H1 (cell line): ENCODE results near the gene CACNA1E. TPM values are rescaled to one million over a fixed set of nuclear protein-coding genes. Genes with fewer than 3 reads are reported as not detected.

Experiments
- CTCF ChIA-PET: fragments of 300-600 bp; sonication (Branson Sonifier 250); formaldehyde crosslinking; loops from one replicate; lab custom pipeline; 2021; ENCODE audit not compliant: partially characterized antibody; lab: Charles Lee
- POLR2A ChIA-PET: fragments of 300-600 bp; sonication (Branson Sonifier 250); formaldehyde crosslinking; loops from one replicate; lab custom pipeline; 2021; ENCODE audit warnings: inconsistent platforms; ENCODE audit not compliant: partially characterized antibody; lab: Charles Lee
- DNase-seq, 2 experiments: peaks; one replicate each; pipeline versions ENCODE4 v3.0.0 to v3.0.0-alpha.2; 2010 to 2022; ENCODE audit warnings: low spot score in 2 of 2, low read depth in 1 of 2, mixed read lengths in 1 of 2
- FAIRE-seq: peaks from 2 replicates; lab custom pipeline; 2011; peaks lifted over from hg19 to GRCh38; lab: Jason Lieb, UNC
- H2AFZ ChIP-seq: 2 replicates; pipeline ENCODE4 v1.8.1; 2012; ENCODE audit warnings: low read length, inconsistent platforms
- H2AK5ac ChIP-seq: 2 replicates; pipeline ENCODE4 v1.6.1; 2013; ENCODE audit warnings: low read depth, low read length
- H2BK120ac ChIP-seq: replicated peaks from 2 replicates; pipeline ENCODE3; 2013; ENCODE audit warnings: low read depth, low read length, inconsistent platforms
- H2BK12ac ChIP-seq: 2 replicates; pipeline ENCODE4 v1.6.1; 2013; ENCODE audit warnings: low read depth, low read length
- H2BK15ac ChIP-seq: 2 replicates; pipeline ENCODE4 v1.6.1; 2013; ENCODE audit warnings: low read length
- H2BK20ac ChIP-seq: 2 replicates; pipeline ENCODE4 v1.6.1; 2013; ENCODE audit warnings: low read length
- H2BK5ac ChIP-seq: 2 replicates; pipeline ENCODE4 v1.6.1; 2013; ENCODE audit warnings: low read depth, low read length
- H3K14ac ChIP-seq: 2 replicates; pipeline ENCODE4 v1.6.1; 2013; ENCODE audit warnings: inconsistent platforms; ENCODE audit not compliant: insufficient read length
- H3K18ac ChIP-seq: 2 replicates; pipeline ENCODE4 v1.6.1; 2013; ENCODE audit warnings: low read length; ENCODE audit errors: extremely low read depth
- H3K23ac ChIP-seq: 2 replicates; pipeline ENCODE4 v1.6.1; 2013; ENCODE audit warnings: inconsistent platforms; ENCODE audit not compliant: insufficient read length
- H3K23me2 ChIP-seq: 2 replicates; pipeline ENCODE4 v1.6.1; 2013; ENCODE audit warnings: low read depth, low read length
- H3K27ac ChIP-seq: 2 replicates; pipeline ENCODE4 v1.6.1; 2011; ENCODE audit warnings: low read depth, low read length, inconsistent platforms
- H3K27me3 ChIP-seq, 4 experiments: replicated peaks in 1 of 4; 1 replicate in 1 of 4; 2 replicates in 3 of 4; pipeline versions ENCODE4 v1.6.1 to v1.8.1; 2011 to 2013; ENCODE audit warnings: low read length in 3 of 4, mild to moderate bottlenecking in 3 of 4, inconsistent platforms in 2 of 4, mixed read lengths in 2 of 4, moderate library complexity in 1 of 4; ENCODE audit not compliant: control insufficient read depth in 3 of 4, insufficient read depth in 3 of 4; ENCODE audit errors: extremely low read depth in 1 of 4
- H3K36me3 ChIP-seq, 4 experiments: 2 replicates each; pipeline versions ENCODE4 v1.6.1 to v1.8.1; 2011 to 2013; ENCODE audit warnings: mild to moderate bottlenecking in 4 of 4, low read length in 3 of 4, moderate library complexity in 2 of 4, control low read depth in 1 of 4, inconsistent platforms in 1 of 4; ENCODE audit not compliant: insufficient read depth in 4 of 4, control insufficient read depth in 2 of 4
- H3K4ac ChIP-seq: replicated peaks from 2 replicates; pipeline ENCODE3; 2013; ENCODE audit warnings: low read length, low read depth, mixed read lengths, inconsistent platforms; ENCODE audit not compliant: insufficient read length
- H3K4me1 ChIP-seq, 4 experiments: replicated peaks in 1 of 4; 1 replicate in 1 of 4; 2 replicates in 3 of 4; pipeline versions ENCODE4 v1.6.1 to v1.8.1; 2011 to 2013; ENCODE audit warnings: low read length in 3 of 4, inconsistent platforms in 2 of 4, mixed read lengths in 1 of 4; ENCODE audit not compliant: insufficient read depth in 4 of 4, control insufficient read depth in 3 of 4
- H3K4me2 ChIP-seq, 2 experiments: 2 replicates each; pipeline versions ENCODE4 v1.6.1 to v1.8.1; 2011 to 2013; ENCODE audit warnings: low read depth in 2 of 2, low read length in 2 of 2, control low read depth in 1 of 2, inconsistent platforms in 1 of 2, mild to moderate bottlenecking in 1 of 2; ENCODE audit not compliant: insufficient read depth in 1 of 2
- H3K4me3 ChIP-seq, 4 experiments: fragments of 200-600, 300-600 bp in 1 of 4; sonication (generic), shearing (Covaris generic), sonication (Bioruptor Twin) in 1 of 4; 2 replicates each; pipeline versions ENCODE4 v1.5.1 to v1.8.1; 2011 to 2016; ENCODE audit warnings: low read length in 4 of 4, low read depth in 3 of 4, control low read depth in 2 of 4, inconsistent platforms in 2 of 4, mild to moderate bottlenecking in 2 of 4, mixed read lengths in 1 of 4, moderate library complexity in 1 of 4; ENCODE audit not compliant: insufficient read depth in 2 of 4; ENCODE audit errors: extremely low read depth in 1 of 4
- H3K56ac ChIP-seq: replicated peaks from 2 replicates; pipeline ENCODE3; 2013; ENCODE audit warnings: low read depth, mild to moderate bottlenecking, mixed read lengths, low read length, inconsistent platforms; ENCODE audit not compliant: insufficient read length
- H3K79me1 ChIP-seq: 2 replicates; pipeline ENCODE4 v1.6.1; 2013; ENCODE audit warnings: low read depth, low read length, control low read depth
- H3K79me2 ChIP-seq, 2 experiments: 2 replicates each; pipeline versions ENCODE4 v1.6.1 to v1.8.1; 2012 to 2013; ENCODE audit warnings: low read length in 2 of 2, mild to moderate bottlenecking in 2 of 2, inconsistent platforms in 1 of 2; ENCODE audit not compliant: insufficient read depth in 2 of 2, control insufficient read depth in 1 of 2
- H3K9ac ChIP-seq, 4 experiments: replicated peaks in 1 of 4; 1 replicate in 1 of 4; 2 replicates in 3 of 4; pipeline versions ENCODE4 v1.6.1 to v1.8.1; 2011 to 2013; ENCODE audit warnings: low read depth in 3 of 4, low read length in 3 of 4, control low read depth in 2 of 4, mild to moderate bottlenecking in 2 of 4, moderate library complexity in 2 of 4, inconsistent platforms in 1 of 4; ENCODE audit errors: extremely low read depth in 1 of 4
- H3K9me3 ChIP-seq, 2 experiments: 2 replicates each; pipeline versions ENCODE4 v1.6.1 to v1.8.1; 2012 to 2013; ENCODE audit warnings: mild to moderate bottlenecking in 2 of 2, moderate library complexity in 2 of 2, control low read depth in 1 of 2, inconsistent platforms in 1 of 2, low read depth in 1 of 2, low read length in 1 of 2, mixed read lengths in 1 of 2; ENCODE audit not compliant: insufficient read depth in 2 of 2
- H4K20me1 ChIP-seq, 2 experiments: replicated peaks in 1 of 2; 2 replicates each; pipeline versions ENCODE3 to v1.8.1; 2011 to 2013; ENCODE audit warnings: inconsistent platforms in 2 of 2, low read length in 2 of 2, mild to moderate bottlenecking in 1 of 2; ENCODE audit not compliant: insufficient read depth in 2 of 2, control insufficient read depth in 1 of 2
- H4K5ac ChIP-seq: 2 replicates; pipeline ENCODE4 v1.6.1; 2013; ENCODE audit warnings: low read length, low read depth, mixed read lengths, inconsistent platforms; ENCODE audit not compliant: insufficient read length
- H4K8ac ChIP-seq: 2 replicates; pipeline ENCODE4 v1.8.0; 2013; ENCODE audit warnings: mild to moderate bottlenecking, moderate library complexity, low read length, inconsistent platforms; ENCODE audit not compliant: insufficient read depth; ENCODE audit errors: extremely low read depth
- H4K91ac ChIP-seq: replicated peaks from 2 replicates; pipeline ENCODE3; 2013; ENCODE audit warnings: low read length, mixed read lengths, inconsistent platforms; ENCODE audit not compliant: insufficient read length
- EP300 ChIP-seq, 2 experiments: IDR thresholded peaks; 1 replicate in 1 of 2; 2 replicates in 1 of 2; pipeline ENCODE4 v1.6.1; 2011 to 2012; ENCODE audit warnings: low read depth in 2 of 2, low read length in 2 of 2, mild to moderate bottlenecking in 2 of 2, borderline replicate concordance in 1 of 2, inconsistent platforms in 1 of 2, moderate library complexity in 1 of 2
- SIN3A ChIP-seq, 2 experiments: IDR thresholded peaks in 1 of 2; conservative IDR thresholded peaks in 1 of 2; 2 replicates each; pipeline ENCODE4 v1.6.1; 2011 to 2012; ENCODE audit warnings: low read length in 2 of 2, improper control_type of control experiment in 1 of 2, low read depth in 1 of 2, mild to moderate bottlenecking in 1 of 2
- polyA plus RNA-seq, 7 experiments: library from polyadenylated mRNA; depleted of rRNA in 3 of 7; stranded (reverse) in 5 of 7; unstranded in 2 of 7; fragments of >200 nt in 5 of 7; fragments of 200-250 nt in 2 of 7; gene quantifications; 1 replicate in 5 of 7; 2 replicates in 1 of 7; 4 replicates in 1 of 7; pipeline versions ENCODE4 v1.2.1 to v1.2.3, GENCODE V29; 2011 to 2013; ENCODE audit warnings: missing spikeins in 2 of 7, mixed read lengths in 2 of 7
- total RNA-seq: library from RNA; stranded (reverse); fragmentation: NEBNext Ultra II Directional; extraction: Animal tissue kit (Norgen Biotek cat#: 25700); gene quantifications from 2 replicates; pipeline ENCODE4 v1.2.1, GENCODE V29; 2021
- TF ChIP-seq, protein P1 (sequence below): IDR thresholded peaks from 2 replicates; pipeline ENCODE4 v1.6.1; 2011; ENCODE audit warnings: low read depth, mild to moderate bottlenecking, low read length; ENCODE audit not compliant: insufficient read depth
- TF ChIP-seq, protein P2 (sequence below), 3 experiments: IDR thresholded peaks; 1 replicate in 2 of 3; 2 replicates in 1 of 3; pipeline versions ENCODE4 v1.5.1 to v1.6.1; 2011; ENCODE audit warnings: low read length in 3 of 3, mild to moderate bottlenecking in 3 of 3, inconsistent platforms in 2 of 3, low read depth in 1 of 3, moderate library complexity in 1 of 3; ENCODE audit not compliant: insufficient read depth in 1 of 3; ENCODE audit errors: control extremely low read depth in 1 of 3

Gene CACNA1E
- total and polyA plus RNA-seq, 2 of the 8 experiments (the other 6 are each of a cell fraction or from before 2014, with no cell fraction given) = 0.98 to 1.3 TPM

DNA sequence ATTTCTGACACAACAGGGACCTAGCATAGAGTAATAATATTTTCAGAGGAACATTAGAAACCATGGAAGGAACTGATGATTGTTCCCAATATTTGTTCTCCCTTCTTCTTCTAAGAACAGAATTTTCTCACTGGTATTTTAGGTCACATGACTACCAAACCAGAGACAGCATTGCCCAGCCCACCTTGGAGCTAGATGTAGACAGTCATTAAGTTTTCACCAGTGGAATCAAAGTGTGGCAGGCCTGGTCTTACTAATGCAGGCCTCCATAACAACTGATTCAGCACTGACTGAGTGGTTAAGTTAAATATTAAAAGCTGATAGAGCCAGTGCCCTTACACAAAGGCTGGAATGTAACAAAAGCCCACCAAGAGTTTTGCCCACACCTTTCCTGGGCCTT lies 333.8 kb downstream of the CACNA1E start:
- Histone ChIP-seq H2BK12ac (no peak overlapping the region), H3K79me2 (no peaks in the 10 kb centered on the region), H4K20me1 (no peaks in the 10 kb centered on the region), H3K79me1 (no peaks in the 10 kb centered on the region), H2BK5ac (no peak overlapping the region), H3K9me3 (no peaks in the 10 kb centered on the region), H2BK15ac (no peak overlapping the region), H3K4me2 (no peak overlapping the region), H3K4me1 (no peaks in the 10 kb centered on the region), H2AFZ (no peak overlapping the region), H2BK120ac (no peak overlapping the region), H2BK20ac (no peak overlapping the region), H3K18ac (no peak overlapping the region)
- TF ChIP-seq, protein P1, sequence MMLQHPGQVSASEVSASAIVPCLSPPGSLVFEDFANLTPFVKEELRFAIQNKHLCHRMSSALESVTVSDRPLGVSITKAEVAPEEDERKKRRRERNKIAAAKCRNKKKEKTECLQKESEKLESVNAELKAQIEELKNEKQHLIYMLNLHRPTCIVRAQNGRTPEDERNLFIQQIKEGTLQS = no peak
- TF ChIP-seq, protein P2, sequence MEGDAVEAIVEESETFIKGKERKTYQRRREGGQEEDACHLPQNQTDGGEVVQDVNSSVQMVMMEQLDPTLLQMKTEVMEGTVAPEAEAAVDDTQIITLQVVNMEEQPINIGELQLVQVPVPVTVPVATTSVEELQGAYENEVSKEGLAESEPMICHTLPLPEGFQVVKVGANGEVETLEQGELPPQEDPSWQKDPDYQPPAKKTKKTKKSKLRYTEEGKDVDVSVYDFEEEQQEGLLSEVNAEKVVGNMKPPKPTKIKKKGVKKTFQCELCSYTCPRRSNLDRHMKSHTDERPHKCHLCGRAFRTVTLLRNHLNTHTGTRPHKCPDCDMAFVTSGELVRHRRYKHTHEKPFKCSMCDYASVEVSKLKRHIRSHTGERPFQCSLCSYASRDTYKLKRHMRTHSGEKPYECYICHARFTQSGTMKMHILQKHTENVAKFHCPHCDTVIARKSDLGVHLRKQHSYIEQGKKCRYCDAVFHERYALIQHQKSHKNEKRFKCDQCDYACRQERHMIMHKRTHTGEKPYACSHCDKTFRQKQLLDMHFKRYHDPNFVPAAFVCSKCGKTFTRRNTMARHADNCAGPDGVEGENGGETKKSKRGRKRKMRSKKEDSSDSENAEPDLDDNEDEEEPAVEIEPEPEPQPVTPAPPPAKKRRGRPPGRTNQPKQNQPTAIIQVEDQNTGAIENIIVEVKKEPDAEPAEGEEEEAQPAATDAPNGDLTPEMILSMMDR (IDR thresholded peaks at IDR 0.05; ENCODE audit: control extremely low read depth in 1 of 3, insufficient read depth in 1 of 3, low read depth in 1 of 3, low read length in 3 of 3) = no peak
- TF ChIP-seq SIN3A (conservative IDR thresholded peaks at IDR 0.05 in 1 of 2, IDR thresholded peaks at IDR 0.05 in 1 of 2; ENCODE audit: low read depth in 1 of 2, low read length in 2 of 2) = no peak
- TF ChIP-seq EP300 (IDR thresholded peaks at IDR 0.05; ENCODE audit: borderline replicate concordance in 1 of 2, low read depth in 2 of 2, low read length in 2 of 2) = no peak
- TF ChIP-seq, all 59 proteins: peak for 0
- Histone ChIP-seq H2AK5ac (no peak overlapping the region), H4K91ac (no peak overlapping the region), H4K8ac (no peak overlapping the region), H3K4ac (no peak overlapping the region), H3K27ac (no peak overlapping the region), H3K9ac (no peak overlapping the region), H3K36me3 (no peaks in the 10 kb centered on the region), H3K23me2 (no peaks in the 10 kb centered on the region), H3K14ac (no peak overlapping the region), H3K27me3 (no peaks in the 10 kb centered on the region), H3K23ac (no peak overlapping the region), H3K56ac (no peak overlapping the region), H4K5ac (no peak overlapping the region), H3K4me3 (no peak overlapping the region)
- no peak for DNase-seq
- FAIRE-seq = no peak
- CTCF ChIA-PET = interaction anchor here (1.1 to 1.2 kb wide), 3 partner anchors 16 to 353 kb away, joined by 3 to 4 read pairs (median 3); no protein-coding TSS in a partner anchor
- POLR2A ChIA-PET = no interaction called here
